ENCODE data around the gene POU6F1.
"Not testable (repeated sequence)": the region's sequence is repeated elsewhere in the genome, so short reads cannot be mapped to it uniquely, and the experiment has no call there.

The POU6F1 gene

GRCh38 chr12:51229116-51229809 lies 11.4 kb upstream of the POU6F1 start:
- in situ Hi-C loops (cut with MboI; ENCODE audit: low sequenced_read_pairs) = no loop called here

- in situ Hi-C loops (cut with MboI; ENCODE audit: low sequenced_read_pairs) = no loop called here
Measured at GRCh38 chr12:51227962-51228361, 10.1 kb upstream of the POU6F1 start.

- in situ Hi-C loops (cut with MboI; ENCODE audit: low sequenced_read_pairs) = not testable (repeated sequence)
Measured at GRCh38 chr12:51227112-51227511, 9.2 kb upstream of the POU6F1 start.

GRCh38 chr12:51225771-51226170 lies 7.9 kb upstream of the POU6F1 start:
- in situ Hi-C loops (cut with MboI; ENCODE audit: low sequenced_read_pairs) = no loop called here

- in situ Hi-C loops (cut with MboI; ENCODE audit: low sequenced_read_pairs) = no loop called here
Measured at GRCh38 chr12:51225234-51225633, 7.4 kb upstream of the POU6F1 start.

GRCh38 chr12:51224625-51225024 lies 6.8 kb upstream of the POU6F1 start:
- in situ Hi-C loops (cut with MboI; ENCODE audit: low sequenced_read_pairs) = no loop called here

GRCh38 chr12:51222461-51222860 lies 4.6 kb upstream of the POU6F1 start:
- in situ Hi-C loops (cut with MboI; ENCODE audit: low sequenced_read_pairs) = no loop called here

GRCh38 chr12:51219857-51220256 lies 2.0 kb upstream of the POU6F1 start:
- in situ Hi-C loops (cut with MboI; ENCODE audit: low sequenced_read_pairs) = not testable (repeated sequence)

- in situ Hi-C loops (cut with MboI; ENCODE audit: low sequenced_read_pairs) = no loop called here
Measured at GRCh38 chr12:51219322-51219721, 1.5 kb upstream of the POU6F1 start.

GRCh38 chr12:51218607-51219161 lies 822 bp upstream of the POU6F1 start:
- in situ Hi-C loops (cut with MboI; ENCODE audit: low sequenced_read_pairs) = no loop called here

- in situ Hi-C loops (cut with MboI; ENCODE audit: low sequenced_read_pairs) = no loop called here
Measured at GRCh38 chr12:51217133-51217967, 512 bp downstream of the POU6F1 start.

- in situ Hi-C loops (cut with MboI; ENCODE audit: low sequenced_read_pairs) = no loop called here
Measured at GRCh38 chr12:51216642-51217041, 1.2 kb downstream of the POU6F1 start.

GRCh38 chr12:51214895-51215294 lies 3.0 kb downstream of the POU6F1 start:
- in situ Hi-C loops (cut with MboI; ENCODE audit: low sequenced_read_pairs) = no loop called here

GRCh38 chr12:51210690-51211395 lies 7.0 kb downstream of the POU6F1 start:
- in situ Hi-C loops (cut with MboI; ENCODE audit: low sequenced_read_pairs) = no loop called here

GRCh38 chr12:51209259-51209658 lies 8.6 kb downstream of the POU6F1 start:
- in situ Hi-C loops (cut with MboI; ENCODE audit: low sequenced_read_pairs) = no loop called here

- in situ Hi-C loops (cut with MboI; ENCODE audit: low sequenced_read_pairs) = no loop called here
Measured at GRCh38 chr12:51208016-51208660, 9.7 kb downstream of the POU6F1 start.

- in situ Hi-C loops (cut with MboI; ENCODE audit: low sequenced_read_pairs) = no loop called here
Measured at GRCh38 chr12:51205350-51205749, 12.5 kb downstream of the POU6F1 start.

- in situ Hi-C loops (cut with MboI; ENCODE audit: low sequenced_read_pairs) = no loop called here
Measured at GRCh38 chr12:51202718-51203117, 15.1 kb downstream of the POU6F1 start.

- in situ Hi-C loops (cut with MboI; ENCODE audit: low sequenced_read_pairs) = no loop called here
Measured at GRCh38 chr12:51200806-51201205, 17.1 kb downstream of the POU6F1 start.

- in situ Hi-C loops (cut with MboI; ENCODE audit: low sequenced_read_pairs) = no loop called here
Measured at GRCh38 chr12:51200156-51200555, 17.7 kb downstream of the POU6F1 start.

Measured in HL-60/S4 treated with retinoic acid at 250 ng/mL for 4 days and 3 days (cell line).